ENCODE measurements around the gene TNS1.
"Not testable (repeated sequence)": the region's sequence is repeated elsewhere in the genome, so short reads cannot be mapped to it uniquely, and the experiment has no call there.

TNS1 gene

DNA sequence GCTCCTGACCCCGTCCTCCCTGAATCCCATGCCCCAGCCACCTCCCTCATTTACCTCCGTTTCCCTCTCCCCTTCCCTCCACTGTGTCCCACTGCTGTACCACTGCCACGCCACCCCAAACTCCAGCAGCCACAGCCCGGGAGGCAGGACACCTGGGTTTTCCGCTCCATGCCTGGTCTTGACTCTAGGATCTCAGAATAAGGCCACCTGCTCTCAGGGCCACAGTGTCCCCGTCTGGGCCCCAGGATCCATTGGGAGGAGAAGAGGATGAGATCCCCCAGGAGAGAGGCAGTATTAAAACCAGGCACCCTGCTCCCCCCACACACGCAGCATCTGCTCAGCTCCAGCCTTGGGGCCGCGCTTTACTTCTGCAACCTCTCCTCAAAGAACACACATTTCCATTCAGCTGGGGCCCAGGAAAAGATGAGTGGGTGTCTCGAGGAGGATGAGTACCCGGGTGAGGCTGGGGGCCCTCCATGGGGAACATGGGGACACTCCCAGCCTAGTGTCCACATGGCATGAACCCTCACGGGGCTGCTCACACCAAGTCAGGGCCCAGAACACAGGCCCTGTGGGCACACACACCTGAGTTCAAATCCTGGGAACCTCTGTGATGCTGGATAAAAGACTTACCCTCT is 32.8 kb upstream of the TNS1 start:
- no peaks in the 10 kb centered on the region for H3K9me3 ChIP-seq (ENCODE audit: insufficient read depth, low read depth, low read length)
- peaks cover 32% of the 10 kb centered on the region for H3K27me3 ChIP-seq (ENCODE audit: insufficient read depth, low read length)
- 87% methylated on average over 12 of the region's 12 CpGs for WGBS
- H3K4me3 ChIP-seq (ENCODE audit: low read length): no peak overlapping the region
- no peaks in the 10 kb centered on the region for H3K36me3 ChIP-seq (ENCODE audit: insufficient read depth, low read length)
- H3K9ac ChIP-seq (ENCODE audit: low read depth, low read length): no peak overlapping the region
- H3K27ac ChIP-seq (ENCODE audit: low read depth, low read length): no peak overlapping the region
- 0 out of 2 replicates have a peak, but pooled peaks cover 3% of the 10 kb centered on the region for H3K4me1 ChIP-seq (ENCODE audit: insufficient read depth, low read length)

DNA sequence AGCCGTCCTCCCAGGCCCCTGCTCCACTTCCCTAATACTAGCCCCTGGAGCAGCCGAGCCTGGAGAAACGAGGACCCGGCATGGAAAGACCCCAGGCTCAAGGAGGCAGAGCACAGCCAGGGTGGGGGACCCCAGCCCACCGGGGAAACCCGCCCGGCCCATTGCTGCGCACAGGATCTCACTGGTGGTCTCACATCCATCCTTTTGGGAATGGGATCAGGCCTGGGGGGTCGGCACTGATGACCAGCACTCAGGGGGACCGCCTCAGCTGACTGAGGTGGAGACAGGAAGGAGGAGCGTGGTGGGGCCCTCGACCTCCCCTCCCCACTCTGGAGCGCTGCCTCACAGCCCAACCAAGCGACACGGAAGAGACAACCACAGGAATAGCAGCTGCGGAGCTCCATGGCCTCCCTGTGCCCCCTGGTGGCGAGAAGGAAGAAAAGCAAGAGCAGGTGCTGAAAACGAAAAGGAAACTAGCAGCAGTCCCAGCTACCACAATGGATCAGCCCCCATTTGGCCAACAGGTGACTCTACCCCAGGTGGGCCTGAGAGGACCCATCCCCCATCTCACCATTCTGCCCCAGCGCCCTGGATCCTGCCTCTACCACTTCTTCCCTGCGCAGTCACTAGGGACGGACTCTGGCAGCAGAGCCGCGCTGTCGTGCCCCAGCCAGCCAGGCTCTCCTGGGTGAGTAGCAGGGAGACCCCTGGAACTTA is 31.9 kb upstream of the TNS1 start:
- H3K9me3 ChIP-seq (ENCODE audit: insufficient read depth, low read depth, low read length); H3K4me1 ChIP-seq (ENCODE audit: insufficient read depth, low read length); H3K36me3 ChIP-seq (ENCODE audit: insufficient read depth, low read length); H3K9ac ChIP-seq (ENCODE audit: low read depth, low read length); H3K27ac ChIP-seq (ENCODE audit: low read depth, low read length): not testable (repeated sequence)
- H3K4me3 ChIP-seq (ENCODE audit: low read length): peak overlapping the region; percentile 51
- peaks cover 32% of the 10 kb centered on the region for H3K27me3 ChIP-seq (ENCODE audit: insufficient read depth, low read length)
- WGBS: 17% methylated on average over 24 of the region's 24 CpGs

DNA sequence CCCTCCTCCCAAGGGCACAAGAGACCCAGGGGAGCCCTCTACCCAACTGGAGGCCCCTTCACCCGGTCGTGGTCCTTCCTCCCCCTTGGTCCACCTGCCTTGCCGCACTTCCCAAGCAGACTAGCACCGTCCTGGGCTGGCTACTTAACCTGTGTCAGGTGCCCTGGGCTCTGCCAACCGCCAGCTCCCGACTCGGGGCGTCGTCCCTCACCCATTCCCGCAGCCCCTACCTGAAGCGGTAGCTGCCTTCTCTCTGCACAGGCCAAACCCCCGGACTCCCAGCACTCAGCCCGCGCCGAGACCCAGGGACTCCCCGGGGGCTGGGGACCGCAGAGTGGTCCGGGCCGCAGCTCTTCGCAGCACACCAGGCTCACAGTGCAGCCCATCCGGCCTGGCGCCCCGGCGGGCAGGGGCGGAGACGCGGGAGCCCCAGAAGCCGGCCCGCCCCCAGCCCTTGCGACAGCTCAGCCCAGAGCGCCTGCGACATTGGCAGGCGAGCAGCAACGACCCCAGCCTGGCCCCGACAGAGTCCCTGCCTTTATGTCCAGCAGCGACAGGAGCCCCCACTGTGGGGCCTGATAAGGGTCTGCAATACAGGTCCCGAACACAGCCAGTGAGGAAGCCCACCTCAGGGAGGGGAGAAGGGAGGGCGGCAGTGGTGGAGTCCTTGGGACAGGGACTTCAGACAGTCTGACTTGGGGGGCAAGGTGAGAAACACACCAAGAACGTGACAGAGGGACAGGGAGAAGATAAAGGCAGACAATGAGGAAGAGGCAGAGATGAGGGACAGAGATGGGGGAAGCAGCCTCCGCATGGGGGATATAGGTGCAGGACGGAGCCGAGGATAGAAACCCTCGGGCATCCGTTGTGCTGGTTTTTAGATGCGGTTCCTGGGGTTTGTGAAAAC is 31.0 kb upstream of the TNS1 start:
- H3K4me1 ChIP-seq (ENCODE audit: insufficient read depth, low read length): 0 out of 2 replicates have a peak, but pooled peaks cover 3% of the 10 kb centered on the region
- no peaks in the 10 kb centered on the region for H3K9me3 ChIP-seq (ENCODE audit: insufficient read depth, low read depth, low read length)
- no peaks in the 10 kb centered on the region for H3K36me3 ChIP-seq (ENCODE audit: insufficient read depth, low read length)
- 13% methylated on average over 45 of the region's 45 CpGs for WGBS
- H3K27ac ChIP-seq (ENCODE audit: low read depth, low read length): no peak overlapping the region
- peaks cover 32% of the 10 kb centered on the region for H3K27me3 ChIP-seq (ENCODE audit: insufficient read depth, low read length)
- no peak overlapping the region for H3K9ac ChIP-seq (ENCODE audit: low read depth, low read length)
- peak overlapping the region; percentile 51 for H3K4me3 ChIP-seq (ENCODE audit: low read length)

GRCh38 chr2:218033208-218033589 is 30.4 kb upstream of the TNS1 start:
- Histone ChIP-seq H3K4me3 (ENCODE audit: low read length) (no peak overlapping the region), H3K9me3 (ENCODE audit: insufficient read depth, low read depth, low read length) (no peaks in the 10 kb centered on the region), H3K4me1 (ENCODE audit: insufficient read depth, low read length) (0 out of 2 replicates have a peak, but pooled peaks cover 3% of the 10 kb centered on the region), H3K27ac (ENCODE audit: low read depth, low read length) (no peak overlapping the region), H3K27me3 (ENCODE audit: insufficient read depth, low read length) (peaks cover 32% of the 10 kb centered on the region), H3K36me3 (ENCODE audit: insufficient read depth, low read length) (no peaks in the 10 kb centered on the region), H3K9ac (ENCODE audit: low read depth, low read length) (no peak overlapping the region)
- 56% methylated on average over 1 of the region's 1 CpG for WGBS

DNA sequence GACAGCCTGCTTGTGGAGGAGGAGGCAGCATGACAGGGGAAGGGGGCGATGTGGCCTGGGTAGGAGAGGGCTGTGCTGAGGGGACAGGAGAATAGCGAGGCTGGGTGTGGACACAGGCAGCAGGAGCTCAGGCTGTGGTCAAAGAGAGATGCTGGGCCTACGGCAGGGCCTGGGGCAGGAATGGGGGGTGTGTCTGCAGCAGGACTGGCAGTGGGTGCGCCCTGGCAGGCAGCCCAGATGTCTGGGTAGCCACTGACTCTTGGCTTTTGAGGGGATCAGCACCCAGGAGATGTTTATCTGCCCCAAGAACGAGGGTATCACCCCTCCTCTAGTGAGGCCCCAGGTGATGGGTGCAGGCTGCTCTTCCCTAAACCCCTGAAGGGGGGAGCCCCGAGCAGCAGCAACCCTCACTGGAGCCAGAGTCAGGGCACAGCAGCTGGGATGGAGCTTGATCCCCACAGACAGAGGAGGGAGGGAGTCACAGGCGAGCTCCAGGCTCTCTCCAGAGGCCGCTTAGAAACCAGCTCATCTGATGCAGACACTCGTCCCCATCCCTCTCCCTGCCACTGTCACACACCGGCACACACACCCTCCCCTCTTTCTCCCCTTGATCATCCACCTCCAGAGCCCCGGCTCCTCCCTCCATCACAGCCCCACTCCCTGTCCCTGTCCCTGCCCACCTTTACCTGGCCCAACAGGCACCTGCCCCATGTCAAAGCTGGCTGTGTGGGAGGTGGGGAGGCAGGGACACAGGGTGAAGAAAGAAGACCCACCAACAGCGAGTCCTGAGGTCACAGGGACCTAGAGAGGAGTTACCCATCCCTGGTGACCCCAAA is 29.8 kb upstream of the TNS1 start:
- WGBS: 76% methylated on average over 12 of the region's 12 CpGs
- no peak overlapping the region for H3K9ac ChIP-seq (ENCODE audit: low read depth, low read length)
- H3K36me3 ChIP-seq (ENCODE audit: insufficient read depth, low read length): no peaks in the 10 kb centered on the region
- no peak overlapping the region for H3K4me3 ChIP-seq (ENCODE audit: low read length)
- peaks cover 32% of the 10 kb centered on the region for H3K27me3 ChIP-seq (ENCODE audit: insufficient read depth, low read length)
- H3K4me1 ChIP-seq (ENCODE audit: insufficient read depth, low read length): 0 out of 2 replicates have a peak, but pooled peaks cover 3% of the 10 kb centered on the region
- no peaks in the 10 kb centered on the region for H3K9me3 ChIP-seq (ENCODE audit: insufficient read depth, low read depth, low read length)
- no peak overlapping the region for H3K27ac ChIP-seq (ENCODE audit: low read depth, low read length)

DNA sequence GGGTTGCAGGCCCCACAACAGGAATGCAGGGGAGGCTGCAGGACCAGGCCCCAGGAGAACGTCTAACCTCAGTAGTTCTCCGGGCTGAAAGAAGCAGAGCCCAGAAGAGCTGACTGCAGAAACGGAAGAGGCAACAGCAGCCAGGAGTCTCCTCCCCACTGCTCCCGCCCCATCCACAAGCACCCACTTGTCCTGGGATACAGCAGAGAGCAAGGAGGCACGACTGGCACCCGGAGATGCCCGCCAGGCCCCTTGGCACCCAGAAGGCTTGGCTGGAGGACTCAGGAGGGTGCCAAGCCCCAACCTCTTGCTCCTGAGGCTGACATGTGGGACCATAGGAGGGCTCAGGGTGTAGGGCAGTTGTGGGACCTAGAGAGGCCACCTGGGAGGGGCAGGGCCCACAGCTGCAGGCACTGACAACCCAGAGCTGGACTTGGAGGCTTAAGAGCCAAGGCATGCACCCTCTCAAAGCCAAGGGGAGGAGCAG is 29.0 kb upstream of the TNS1 start:
- Histone ChIP-seq H3K9me3 (ENCODE audit: insufficient read depth, low read depth, low read length) (no peaks in the 10 kb centered on the region), H3K4me3 (ENCODE audit: low read length) (no peak overlapping the region), H3K27me3 (ENCODE audit: insufficient read depth, low read length) (peaks cover 32% of the 10 kb centered on the region), H3K9ac (ENCODE audit: low read depth, low read length) (no peak overlapping the region), H3K27ac (ENCODE audit: low read depth, low read length) (no peak overlapping the region), H3K36me3 (ENCODE audit: insufficient read depth, low read length) (no peaks in the 10 kb centered on the region), H3K4me1 (ENCODE audit: insufficient read depth, low read length) (0 out of 2 replicates have a peak, but pooled peaks cover 3% of the 10 kb centered on the region)
- 79% methylated on average over 7 of the region's 7 CpGs for WGBS

DNA sequence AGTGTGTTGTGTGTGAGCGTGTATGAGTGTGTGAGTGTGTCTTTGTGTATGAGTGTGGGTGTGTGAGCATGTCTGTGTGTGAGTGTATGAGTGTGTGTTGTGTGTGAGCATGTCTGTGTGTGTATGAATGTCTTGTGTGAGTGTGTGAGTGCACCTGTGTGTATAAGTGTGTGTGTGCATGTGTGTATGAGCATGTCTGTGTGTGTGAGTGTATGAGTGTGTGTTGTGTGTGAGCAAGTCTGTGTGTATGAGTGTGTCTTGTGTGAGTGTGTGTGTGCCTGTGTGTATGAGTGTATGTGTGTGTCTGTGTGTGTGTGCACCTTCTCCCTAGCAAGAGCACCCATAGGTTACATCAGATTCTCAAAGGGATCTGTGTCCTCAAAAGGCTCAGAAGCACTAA is 28.5 kb upstream of the TNS1 start:
- Histone ChIP-seq H3K27ac (ENCODE audit: low read depth, low read length) (no peak overlapping the region), H3K9me3 (ENCODE audit: insufficient read depth, low read depth, low read length) (no peaks in the 10 kb centered on the region), H3K9ac (ENCODE audit: low read depth, low read length) (no peak overlapping the region), H3K27me3 (ENCODE audit: insufficient read depth, low read length) (peaks cover 32% of the 10 kb centered on the region), H3K36me3 (ENCODE audit: insufficient read depth, low read length) (no peaks in the 10 kb centered on the region), H3K4me1 (ENCODE audit: insufficient read depth, low read length) (0 out of 2 replicates have a peak, but pooled peaks cover 3% of the 10 kb centered on the region), H3K4me3 (ENCODE audit: low read length) (no peak overlapping the region)
- WGBS: 88% methylated on average over 1 of the region's 1 CpG

- Histone ChIP-seq H3K36me3 (ENCODE audit: insufficient read depth, low read length) (no peaks in the 10 kb centered on the region), H3K9ac (ENCODE audit: low read depth, low read length) (no peak overlapping the region), H3K27me3 (ENCODE audit: insufficient read depth, low read length) (peaks cover 32% of the 10 kb centered on the region), H3K9me3 (ENCODE audit: insufficient read depth, low read depth, low read length) (no peaks in the 10 kb centered on the region), H3K4me1 (ENCODE audit: insufficient read depth, low read length) (peaks cover 7% of the 10 kb centered on the region; the same call in 1 of the 2 replicates), H3K27ac (ENCODE audit: low read depth, low read length) (no peak overlapping the region), H3K4me3 (ENCODE audit: low read length) (no peak overlapping the region)
- WGBS: 91% methylated on average over 7 of the region's 7 CpGs
These were observed 27.8 kb upstream of the TNS1 start for GRCh38 chr2:218030409-218031195.

DNA sequence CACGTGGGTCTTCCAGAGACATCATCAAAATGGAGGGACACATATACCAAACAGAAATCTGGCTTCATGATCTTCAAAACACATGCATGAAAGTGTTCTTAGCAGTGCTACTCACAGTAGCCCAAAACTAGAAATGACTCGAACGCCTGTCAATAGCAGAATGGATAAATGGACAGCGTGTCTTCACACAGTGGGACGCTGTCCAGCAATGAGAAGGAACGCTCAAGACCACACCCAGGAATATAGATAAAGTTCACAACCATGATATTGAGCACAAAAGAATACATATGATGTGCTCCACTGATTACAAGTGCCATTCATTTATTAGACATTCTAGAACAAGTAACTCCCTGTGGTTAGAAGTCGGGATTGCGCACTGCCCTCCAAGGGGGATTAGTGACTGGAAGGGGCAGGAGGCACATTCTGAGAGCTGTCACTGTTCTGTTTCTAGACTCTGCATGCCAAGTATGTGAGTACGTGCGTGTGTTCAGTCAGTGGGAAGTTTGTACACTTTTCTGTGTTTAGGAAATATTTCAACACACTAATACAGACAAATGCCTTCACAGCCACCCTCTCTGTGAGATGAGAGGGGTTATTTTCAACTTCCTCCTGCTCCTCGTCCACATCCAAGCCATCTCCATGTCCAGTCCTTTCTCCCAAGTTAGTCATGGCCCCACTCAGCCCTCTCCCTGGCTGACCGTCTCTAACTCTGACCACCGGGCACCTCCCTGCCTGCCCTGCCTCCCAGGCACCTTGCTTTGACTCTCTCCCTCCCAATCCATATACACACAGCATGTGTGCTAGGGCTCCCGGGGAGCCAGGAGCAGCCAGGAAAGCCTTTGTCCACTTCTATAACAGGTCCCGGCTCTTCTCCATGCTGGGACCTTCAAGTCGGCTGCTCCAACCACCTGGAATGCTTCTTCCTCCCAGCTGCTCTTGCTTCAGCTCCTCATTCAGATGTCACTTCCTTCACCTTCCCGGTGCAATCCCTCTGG is 26.9 kb upstream of the TNS1 start:
- WGBS: 86% methylated on average over 15 of the region's 17 CpGs

More for the DNA sequence above, 26.9 kb upstream of the TNS1 start:
- H3K27ac ChIP-seq (ENCODE audit: low read depth, low read length): no peak overlapping the region
- H3K9me3 ChIP-seq (ENCODE audit: insufficient read depth, low read depth, low read length): no peaks in the 10 kb centered on the region
- peaks cover 7% of the 10 kb centered on the region; the same call in 1 of the 2 replicates for H3K4me1 ChIP-seq (ENCODE audit: insufficient read depth, low read length)
- peaks cover 31% of the 10 kb centered on the region for H3K27me3 ChIP-seq (ENCODE audit: insufficient read depth, low read length)
- H3K4me3 ChIP-seq (ENCODE audit: low read length): no peak overlapping the region
- H3K9ac ChIP-seq (ENCODE audit: low read depth, low read length): no peak overlapping the region
- H3K36me3 ChIP-seq (ENCODE audit: insufficient read depth, low read length): no peaks in the 10 kb centered on the region
